ENCODE measurements around the gene RUFY3.

DNA sequence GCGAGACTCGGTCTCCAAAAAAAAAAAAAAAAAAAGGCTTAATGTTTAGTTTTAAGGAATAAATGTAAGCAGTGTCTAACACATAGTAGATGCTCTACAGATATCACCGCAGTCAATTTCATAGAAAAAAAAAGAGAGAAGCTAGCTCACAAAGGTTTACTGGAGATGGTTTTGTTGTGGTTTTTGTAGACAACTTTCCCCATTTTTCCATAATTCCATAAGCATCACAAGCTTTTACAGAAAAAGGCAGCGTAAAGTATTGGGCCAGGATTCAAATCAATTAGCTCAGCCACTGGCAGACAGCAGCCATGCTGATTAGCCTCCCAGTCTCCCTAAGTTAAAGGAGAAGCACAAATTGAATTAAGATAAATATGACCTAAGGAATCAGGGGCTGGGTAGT lies 116.4 kb downstream of the RUFY3 start:
- TF ChIP-seq, protein P1, sequence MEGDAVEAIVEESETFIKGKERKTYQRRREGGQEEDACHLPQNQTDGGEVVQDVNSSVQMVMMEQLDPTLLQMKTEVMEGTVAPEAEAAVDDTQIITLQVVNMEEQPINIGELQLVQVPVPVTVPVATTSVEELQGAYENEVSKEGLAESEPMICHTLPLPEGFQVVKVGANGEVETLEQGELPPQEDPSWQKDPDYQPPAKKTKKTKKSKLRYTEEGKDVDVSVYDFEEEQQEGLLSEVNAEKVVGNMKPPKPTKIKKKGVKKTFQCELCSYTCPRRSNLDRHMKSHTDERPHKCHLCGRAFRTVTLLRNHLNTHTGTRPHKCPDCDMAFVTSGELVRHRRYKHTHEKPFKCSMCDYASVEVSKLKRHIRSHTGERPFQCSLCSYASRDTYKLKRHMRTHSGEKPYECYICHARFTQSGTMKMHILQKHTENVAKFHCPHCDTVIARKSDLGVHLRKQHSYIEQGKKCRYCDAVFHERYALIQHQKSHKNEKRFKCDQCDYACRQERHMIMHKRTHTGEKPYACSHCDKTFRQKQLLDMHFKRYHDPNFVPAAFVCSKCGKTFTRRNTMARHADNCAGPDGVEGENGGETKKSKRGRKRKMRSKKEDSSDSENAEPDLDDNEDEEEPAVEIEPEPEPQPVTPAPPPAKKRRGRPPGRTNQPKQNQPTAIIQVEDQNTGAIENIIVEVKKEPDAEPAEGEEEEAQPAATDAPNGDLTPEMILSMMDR (conservative IDR thresholded peaks at IDR 0.05; ENCODE audit: low read depth in 2 of 2) = no peak
- TF ChIP-seq EZH2 (IDR thresholded peaks at IDR 0.05; ENCODE audit: low read depth, unreplicated experiment) (no peak), CREB1 (CRISPR knock-in tag; IDR thresholded peaks at IDR 0.05; ENCODE audit: low read depth) (no peak), REST (IDR thresholded peaks at IDR 0.05; ENCODE audit: unreplicated experiment) (no peak), EZH2phosphoT487 (IDR thresholded peaks at IDR 0.05; ENCODE audit: unreplicated experiment) (no peak), NANOG (IDR thresholded peaks at IDR 0.05; ENCODE audit: borderline replicate concordance) (no peak), ZNF331 (CRISPR knock-in tag; IDR thresholded peaks at IDR 0.05; ENCODE audit: low read depth) (no peak), POLR2AphosphoS5 (IDR thresholded peaks at IDR 0.05; ENCODE audit: low read depth) (no peak), STAT1 (IDR thresholded peaks at IDR 0.05; ENCODE audit: unreplicated experiment) (no peak), JUNB (IDR thresholded peaks at IDR 0.05; ENCODE audit: unreplicated experiment) (no peak), ZNF462 (CRISPR knock-in tag; IDR thresholded peaks at IDR 0.05) (no peak), ZNF114 (CRISPR knock-in tag; IDR thresholded peaks at IDR 0.05) (no peak)

Measured in GM23338 (cell line).